Measurements from ENCODE around the gene GTF2F1. TPM values are rescaled to one million over a fixed set of nuclear protein-coding genes. Genes with fewer than 3 reads are reported as not detected.

The GTF2F1 gene
- total RNA-seq, 1 experiment from 2014 or later, result 67.2 TPM

DNA sequence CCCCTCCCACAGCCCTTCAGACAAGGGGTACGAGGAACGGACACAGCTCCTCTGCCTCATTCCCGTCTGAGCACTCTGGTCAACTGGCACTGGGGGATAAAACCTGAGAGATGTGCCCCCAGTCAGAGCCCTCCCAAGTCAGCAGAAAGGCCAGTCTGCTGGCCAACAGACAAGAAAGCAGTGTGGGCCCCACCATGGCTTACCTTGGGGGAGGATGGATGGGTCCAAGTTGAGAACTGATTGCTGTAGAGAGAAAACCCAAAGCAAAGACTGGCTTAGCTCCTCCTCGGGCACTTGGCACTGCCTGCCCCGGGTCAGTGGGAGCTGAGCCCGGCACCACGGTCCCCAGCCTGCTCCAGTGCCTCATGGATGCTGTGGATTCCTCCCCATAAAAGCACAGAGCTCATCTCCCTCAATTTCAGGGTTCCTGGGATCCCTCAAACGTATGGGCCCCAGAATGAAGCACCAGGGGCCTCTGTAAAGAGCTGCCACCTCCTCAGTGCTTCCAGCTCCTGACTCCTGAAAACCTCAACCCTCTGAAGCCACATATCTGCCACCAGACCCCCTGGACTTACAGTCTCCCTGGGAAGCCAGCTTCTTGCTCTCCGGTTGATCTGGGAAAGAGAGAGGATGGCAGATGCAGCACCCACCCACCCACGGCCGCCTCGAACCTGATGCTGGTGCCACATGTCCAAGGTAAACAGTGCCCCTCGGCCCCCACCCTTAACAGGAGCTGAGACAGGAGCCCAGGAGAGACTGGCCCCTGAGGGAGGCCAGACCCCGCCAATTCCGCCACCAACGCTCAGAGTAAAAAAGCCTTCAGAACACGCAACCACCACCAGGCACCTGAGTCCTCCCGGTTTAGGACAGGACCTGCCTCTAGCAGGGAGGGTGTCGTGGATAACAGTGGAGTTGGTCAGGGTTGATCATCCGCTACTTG lies 28.4 kb upstream of the GTF2F1 start:
- Histone ChIP-seq H3K4ac (ENCODE audit: low read depth, low read length) (no peak overlapping the region), H3K14ac (ENCODE audit: insufficient read depth, low read length) (no peak overlapping the region), H3K4me1 (ENCODE audit: insufficient read depth, low read length) (no peaks in the 10 kb centered on the region), H3K27me3 (ENCODE audit: insufficient read depth, low read length) (no peaks in the 10 kb centered on the region), H3K27ac (ENCODE audit: insufficient read length, low read depth, low read length) (no peak overlapping the region), H3T11ph (ENCODE audit: low read length) (no peak overlapping the region), H2AK5ac (ENCODE audit: insufficient read length, low read length) (no peak overlapping the region), H3K79me1 (ENCODE audit: insufficient read depth, low read depth, low read length, poor library complexity, severe bottlenecking) (peaks cover 7% of the 10 kb centered on the region), H4K20me1 (ENCODE audit: control insufficient read depth, insufficient read depth, insufficient read length) (no peaks in the 10 kb centered on the region), H2BK5ac (ENCODE audit: insufficient read length, low read length) (no peak overlapping the region), H3K23ac (ENCODE audit: insufficient read length, low read depth, low read length) (no peak overlapping the region), H4K8ac (replicated peaks; ENCODE audit: insufficient read length, low read depth, low read length) (no peak overlapping the region), H3K9me3 (ENCODE audit: control insufficient read depth, low read depth, low read length) (no peaks in the 10 kb centered on the region), H2BK120ac (ENCODE audit: low read depth, low read length, poor library complexity, severe bottlenecking) (no peak overlapping the region), H3K79me2 (ENCODE audit: insufficient read depth, low read length) (peaks cover 44% of the 10 kb centered on the region), H3K9ac (ENCODE audit: extremely low read depth, insufficient read length, low read length) (no peak overlapping the region), H4K5ac (ENCODE audit: insufficient read length, low read depth, low read length) (no peak overlapping the region), H3K23me2 (ENCODE audit: insufficient read length, low read depth, low read length, poor library complexity, severe bottlenecking) (peaks cover 4% of the 10 kb centered on the region), H2AFZ (ENCODE audit: low read length) (no peak overlapping the region), H3K4me2 (ENCODE audit: insufficient read depth, insufficient read length, low read length) (no peak overlapping the region), H2BK15ac (ENCODE audit: low read depth, low read length) (no peak overlapping the region), H3K18ac (ENCODE audit: insufficient read length, low read depth, low read length) (no peak overlapping the region), H4K91ac (ENCODE audit: insufficient read length, low read depth, low read length) (no peak overlapping the region), H2BK12ac (ENCODE audit: insufficient read length, low read depth, low read length) (no peak overlapping the region), H3K56ac (ENCODE audit: insufficient read length, low read depth, low read length) (no peak overlapping the region), H2BK20ac (ENCODE audit: low read depth, low read length, poor library complexity, severe bottlenecking) (no peak overlapping the region)
- TF ChIP-seq, protein P1, sequence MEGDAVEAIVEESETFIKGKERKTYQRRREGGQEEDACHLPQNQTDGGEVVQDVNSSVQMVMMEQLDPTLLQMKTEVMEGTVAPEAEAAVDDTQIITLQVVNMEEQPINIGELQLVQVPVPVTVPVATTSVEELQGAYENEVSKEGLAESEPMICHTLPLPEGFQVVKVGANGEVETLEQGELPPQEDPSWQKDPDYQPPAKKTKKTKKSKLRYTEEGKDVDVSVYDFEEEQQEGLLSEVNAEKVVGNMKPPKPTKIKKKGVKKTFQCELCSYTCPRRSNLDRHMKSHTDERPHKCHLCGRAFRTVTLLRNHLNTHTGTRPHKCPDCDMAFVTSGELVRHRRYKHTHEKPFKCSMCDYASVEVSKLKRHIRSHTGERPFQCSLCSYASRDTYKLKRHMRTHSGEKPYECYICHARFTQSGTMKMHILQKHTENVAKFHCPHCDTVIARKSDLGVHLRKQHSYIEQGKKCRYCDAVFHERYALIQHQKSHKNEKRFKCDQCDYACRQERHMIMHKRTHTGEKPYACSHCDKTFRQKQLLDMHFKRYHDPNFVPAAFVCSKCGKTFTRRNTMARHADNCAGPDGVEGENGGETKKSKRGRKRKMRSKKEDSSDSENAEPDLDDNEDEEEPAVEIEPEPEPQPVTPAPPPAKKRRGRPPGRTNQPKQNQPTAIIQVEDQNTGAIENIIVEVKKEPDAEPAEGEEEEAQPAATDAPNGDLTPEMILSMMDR (conservative IDR thresholded peaks at IDR 0.05), result no peak
- DNase-seq, result no peak
- peaks cover 43 to 79% (median 74%) of the 10 kb centered on the region in 3 experiments for H3K36me3 Mint-ChIP-seq (ENCODE audit: insufficient read depth in 1 of 3, low read depth in 3 of 3)
- H3K4me1 Mint-ChIP-seq, result peaks cover 10 to 15% of the 10 kb centered on the region in 2 experiments
- peaks cover 4% of the 10 kb centered on the region; the same call in 1 of the 2 replicates for H3K27me3 Mint-ChIP-seq (ENCODE audit: low read depth)
- peak overlapping the region in 2 of 3 experiments; percentile 64 to 70; a peak in 2 of 7 replicates for H3K27ac Mint-ChIP-seq
- H3K4me3 Mint-ChIP-seq, result peak overlapping the region in 1 of 2 experiments; percentile 38; a peak in 1 of 5 replicates
- H3K9me3 Mint-ChIP-seq, result peaks cover 6 to 8% of the 10 kb centered on the region in 2 experiments
- no CpG with 5 or more reads among the region's 20 CpGs for WGBS (ENCODE audit: extremely low coverage, insufficient read length, low lambda C conversion rate)
